ENCODE results near the gene STIMATE.

DNA sequence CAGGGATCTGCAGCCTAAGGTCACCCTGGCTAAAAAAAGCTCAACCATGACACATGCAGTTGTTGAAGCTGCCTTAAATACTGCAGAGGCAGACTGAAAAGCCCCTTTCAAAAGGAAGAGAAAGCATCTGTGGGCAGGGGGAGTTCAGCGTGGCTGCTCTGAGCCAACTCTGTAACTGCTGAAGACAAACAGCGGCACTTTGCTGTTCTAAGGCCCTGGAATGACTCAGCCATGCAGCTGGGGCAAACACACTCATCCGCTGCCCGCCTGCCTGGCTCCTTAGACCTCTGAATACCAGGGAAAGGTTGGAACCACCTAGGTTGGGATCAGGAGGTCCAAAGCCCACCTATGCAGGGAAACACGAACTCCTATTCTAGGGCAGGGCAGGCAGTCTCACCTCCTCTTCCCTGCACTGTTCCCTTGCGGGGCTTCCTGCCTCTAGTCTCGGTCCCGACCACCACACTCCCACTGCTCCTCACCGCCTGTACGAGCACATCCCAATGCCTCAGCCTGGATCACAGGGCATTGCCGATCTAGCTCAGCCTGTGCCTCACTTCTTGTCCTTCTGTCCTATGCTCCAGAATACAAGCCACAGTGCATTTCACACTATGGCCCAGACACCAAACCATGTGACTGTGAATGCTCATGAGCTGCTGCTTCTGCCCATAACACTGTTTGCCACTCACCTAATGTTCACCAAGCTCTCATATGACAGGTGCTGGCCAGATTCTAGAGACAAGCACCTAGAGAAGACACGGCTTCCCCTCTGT, 56.0 kb downstream of the STIMATE start:
- TF ChIP-seq, protein P1, sequence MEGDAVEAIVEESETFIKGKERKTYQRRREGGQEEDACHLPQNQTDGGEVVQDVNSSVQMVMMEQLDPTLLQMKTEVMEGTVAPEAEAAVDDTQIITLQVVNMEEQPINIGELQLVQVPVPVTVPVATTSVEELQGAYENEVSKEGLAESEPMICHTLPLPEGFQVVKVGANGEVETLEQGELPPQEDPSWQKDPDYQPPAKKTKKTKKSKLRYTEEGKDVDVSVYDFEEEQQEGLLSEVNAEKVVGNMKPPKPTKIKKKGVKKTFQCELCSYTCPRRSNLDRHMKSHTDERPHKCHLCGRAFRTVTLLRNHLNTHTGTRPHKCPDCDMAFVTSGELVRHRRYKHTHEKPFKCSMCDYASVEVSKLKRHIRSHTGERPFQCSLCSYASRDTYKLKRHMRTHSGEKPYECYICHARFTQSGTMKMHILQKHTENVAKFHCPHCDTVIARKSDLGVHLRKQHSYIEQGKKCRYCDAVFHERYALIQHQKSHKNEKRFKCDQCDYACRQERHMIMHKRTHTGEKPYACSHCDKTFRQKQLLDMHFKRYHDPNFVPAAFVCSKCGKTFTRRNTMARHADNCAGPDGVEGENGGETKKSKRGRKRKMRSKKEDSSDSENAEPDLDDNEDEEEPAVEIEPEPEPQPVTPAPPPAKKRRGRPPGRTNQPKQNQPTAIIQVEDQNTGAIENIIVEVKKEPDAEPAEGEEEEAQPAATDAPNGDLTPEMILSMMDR (IDR thresholded peaks at IDR 0.05), result no peak
- no peak for TF ChIP-seq POLR2A (IDR thresholded peaks at IDR 0.05)

Measured in adrenal gland (tissue), 5 donors.